ENCODE results near the gene EFNA5.
"Not testable (repeated sequence)": the region's sequence is repeated elsewhere in the genome, so short reads cannot be mapped to it uniquely, and the experiment has no call there.

The EFNA5 gene

DNA sequence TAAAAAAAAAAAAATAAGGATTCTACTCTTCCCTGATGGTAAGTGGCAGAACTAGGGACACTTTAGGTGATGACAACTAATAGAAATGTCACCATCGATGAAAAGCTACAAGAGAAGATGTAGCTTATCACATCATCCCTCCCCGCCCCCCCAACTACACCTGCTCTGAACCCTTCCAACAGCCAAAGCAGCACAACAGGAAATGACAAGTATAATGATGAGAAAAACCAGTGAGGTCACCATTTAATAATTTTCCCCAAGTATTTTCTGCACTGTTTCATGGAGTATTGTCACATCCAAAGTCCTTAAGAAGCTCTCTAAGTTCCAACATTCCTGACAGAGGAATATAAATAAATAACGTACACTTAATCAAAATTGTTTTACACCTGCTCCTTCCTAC is 221.4 kb downstream of the EFNA5 start:
- no peak for DNase-seq

GRCh38 chr5:107447587-107447986 is 223.2 kb downstream of the EFNA5 start:
- no peak for DNase-seq

- DNase-seq, result no peak
These were observed 223.8 kb downstream of the EFNA5 start for GRCh38 chr5:107446972-107447371.

DNA sequence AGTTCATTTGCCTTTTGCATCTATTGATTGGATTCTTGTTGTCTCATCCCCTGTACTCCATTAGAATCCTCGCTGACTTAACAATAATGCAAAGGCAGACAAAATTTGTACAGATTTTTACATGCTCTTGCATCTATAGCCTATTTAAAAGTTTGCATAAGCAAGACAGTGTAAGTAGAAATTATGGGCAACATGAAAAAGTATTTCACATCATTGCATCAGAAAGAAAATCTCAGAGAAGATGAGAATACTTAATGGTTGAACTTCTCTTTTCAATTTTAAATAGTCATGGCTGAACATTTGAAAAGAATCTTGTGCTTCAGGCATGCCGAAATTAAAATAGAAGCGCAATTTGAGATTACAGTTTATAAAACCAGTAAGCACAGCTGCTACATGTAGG is 226.4 kb downstream of the EFNA5 start:
- no peak for DNase-seq

- no peak for DNase-seq
These were observed 226.8 kb downstream of the EFNA5 start for GRCh38 chr5:107443897-107444296.

DNA sequence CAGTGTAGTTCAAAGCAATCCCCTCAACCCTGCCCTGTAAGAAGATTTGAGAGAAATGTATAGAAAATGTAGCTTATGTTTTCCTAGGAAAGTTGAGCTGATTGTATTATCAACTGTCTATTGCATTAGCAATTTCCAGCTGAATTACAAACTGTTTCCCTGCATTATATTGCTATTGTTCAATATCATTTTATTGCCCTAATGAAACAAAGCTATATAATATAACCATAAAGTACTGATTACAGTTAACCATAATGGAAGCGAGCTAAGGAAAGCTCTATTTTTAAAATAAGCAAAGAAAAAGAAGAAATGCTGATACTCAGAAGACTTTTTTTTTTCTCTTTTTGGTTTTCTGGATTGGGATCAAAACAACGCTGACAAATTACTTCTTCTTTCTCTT is 228.3 kb downstream of the EFNA5 start:
- no peak for DNase-seq

DNA sequence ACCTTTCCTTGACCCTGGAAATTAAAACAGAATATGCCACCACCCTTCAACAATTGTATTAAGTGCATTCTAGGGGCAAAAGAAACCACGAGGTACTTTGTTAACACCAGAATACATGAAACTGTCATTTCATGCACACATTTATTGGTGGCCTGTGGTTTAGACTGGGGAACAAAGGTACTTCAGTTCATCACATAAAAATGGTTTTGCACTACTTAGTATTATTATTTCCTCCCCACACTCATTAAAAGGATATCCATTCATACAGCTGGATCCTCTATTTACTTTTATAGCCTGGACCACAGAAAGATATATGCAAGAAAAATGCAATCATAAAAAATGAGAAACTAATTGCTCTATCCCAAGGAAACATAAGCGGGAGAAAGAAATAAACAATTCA is 230.9 kb downstream of the EFNA5 start:
- DNase-seq, result no peak

- DNase-seq, result no peak
These were observed 232.7 kb downstream of the EFNA5 start for GRCh38 chr5:107437986-107438510.

- DNase-seq, result no peak
These were observed 233.6 kb downstream of the EFNA5 start for GRCh38 chr5:107437154-107437553.

DNA sequence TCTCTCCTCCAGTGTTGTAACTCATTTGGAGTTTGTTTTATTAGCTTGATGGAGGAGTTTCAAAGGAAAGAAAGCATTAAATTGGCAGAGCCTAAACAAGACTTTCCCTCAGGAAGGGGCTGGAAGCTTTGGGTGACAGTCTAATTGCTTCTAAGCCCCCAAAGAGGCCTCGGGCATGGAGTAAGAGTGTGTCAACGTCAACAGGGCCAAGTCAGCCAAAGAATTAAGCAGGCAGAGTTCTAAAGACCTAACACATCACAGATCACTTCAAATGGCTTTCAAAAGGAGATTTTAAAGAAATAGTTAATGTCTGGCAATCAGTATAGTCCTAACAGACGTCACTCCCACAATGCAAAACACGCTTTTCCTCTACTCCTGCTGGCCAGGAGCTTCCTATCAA is 234.5 kb downstream of the EFNA5 start:
- no peak for DNase-seq

DNA sequence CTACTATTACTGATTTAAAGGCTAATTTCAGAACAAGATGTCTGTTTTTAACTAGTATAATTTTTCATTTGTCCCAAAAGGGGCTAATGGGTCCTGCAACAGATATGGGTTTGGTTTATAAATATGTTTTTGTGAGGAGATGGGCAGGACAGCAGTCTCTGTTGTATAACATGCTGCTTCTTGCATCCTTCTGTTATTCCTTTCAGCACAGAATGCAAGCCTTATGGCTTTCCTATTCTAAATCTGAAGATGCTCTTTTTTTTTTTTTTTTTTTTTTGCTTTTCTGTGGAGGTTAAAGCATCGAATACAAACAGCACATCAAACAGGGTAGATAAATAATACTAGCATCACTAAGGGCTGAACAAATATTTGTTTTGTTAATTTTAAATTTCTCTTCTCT is 235.7 kb downstream of the EFNA5 start:
- no peak for DNase-seq

- not testable (repeated sequence) for DNase-seq
These were observed 237.1 kb downstream of the EFNA5 start for GRCh38 chr5:107433646-107434045.

DNA sequence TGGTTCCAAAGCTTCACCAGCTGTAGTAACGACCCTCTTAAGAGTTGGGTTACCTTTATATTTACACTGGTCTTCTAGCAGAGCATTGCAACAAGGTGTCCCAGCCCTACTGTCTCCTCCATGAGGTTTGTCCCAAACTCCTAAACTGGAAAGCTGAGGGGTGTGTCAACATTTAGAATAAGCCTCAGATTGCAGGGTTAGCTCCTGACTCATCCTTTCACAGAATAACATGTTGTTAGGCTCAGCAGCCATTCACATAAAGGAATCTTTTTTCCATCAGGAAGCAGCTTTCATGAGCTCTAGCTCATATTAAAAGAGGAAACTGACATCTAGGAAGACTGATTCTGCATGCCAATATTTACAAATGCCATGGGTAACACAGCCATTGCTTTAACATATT is 238.7 kb downstream of the EFNA5 start:
- no peak for DNase-seq

- DNase-seq, result no peak
These were observed 239.2 kb downstream of the EFNA5 start for GRCh38 chr5:107431536-107431935.

GRCh38 chr5:107430071-107430625 is 240.6 kb downstream of the EFNA5 start:
- no peak for DNase-seq

GRCh38 chr5:107428303-107428813 is 242.4 kb downstream of the EFNA5 start:
- no peak for DNase-seq

DNA sequence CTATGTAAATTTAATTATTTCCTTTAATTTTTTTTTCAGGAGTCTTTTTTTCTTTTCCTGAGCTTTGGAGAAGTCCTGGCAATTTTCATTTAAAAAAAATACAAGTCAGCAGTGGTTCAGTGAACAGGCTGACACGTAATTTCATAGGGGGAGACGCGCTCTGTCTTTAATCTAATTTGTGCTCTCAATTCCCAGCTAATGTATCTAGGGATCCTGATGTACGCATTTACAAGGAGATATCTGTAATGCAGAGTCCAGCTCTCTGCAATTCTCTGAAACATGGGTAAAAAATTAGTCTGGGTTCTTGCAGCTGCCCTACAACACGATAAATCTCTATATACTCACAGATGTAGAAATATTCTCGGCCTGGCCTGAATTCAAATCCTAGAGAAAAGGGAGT is 243.9 kb downstream of the EFNA5 start:
- no peak for DNase-seq

GRCh38 chr5:107426209-107426608 is 244.5 kb downstream of the EFNA5 start:
- DNase-seq, result no peak

DNA sequence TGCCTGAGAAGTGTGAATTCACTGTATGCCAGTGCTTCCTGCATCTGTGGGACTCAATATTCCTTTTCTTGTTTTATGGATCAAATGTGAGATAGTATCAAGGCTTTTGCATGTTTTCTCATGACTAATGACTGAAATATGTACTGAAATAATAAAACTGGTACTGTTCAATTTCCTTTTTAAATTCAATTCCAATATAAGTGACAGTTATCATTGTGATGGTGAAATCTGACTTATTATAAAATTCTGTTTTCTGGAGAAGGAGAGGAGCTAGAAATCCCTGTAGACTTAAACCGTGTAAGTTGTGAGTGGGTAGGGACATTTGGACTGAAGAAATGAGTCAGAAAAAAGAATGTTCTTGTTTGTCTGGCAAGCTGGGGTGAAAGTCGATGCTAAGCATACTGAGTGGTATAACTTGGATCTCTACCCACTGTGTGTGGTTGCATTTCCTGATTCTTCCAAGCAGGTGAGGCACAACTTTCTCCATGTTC is 245.2 kb downstream of the EFNA5 start:
- no peak for DNase-seq

DNA sequence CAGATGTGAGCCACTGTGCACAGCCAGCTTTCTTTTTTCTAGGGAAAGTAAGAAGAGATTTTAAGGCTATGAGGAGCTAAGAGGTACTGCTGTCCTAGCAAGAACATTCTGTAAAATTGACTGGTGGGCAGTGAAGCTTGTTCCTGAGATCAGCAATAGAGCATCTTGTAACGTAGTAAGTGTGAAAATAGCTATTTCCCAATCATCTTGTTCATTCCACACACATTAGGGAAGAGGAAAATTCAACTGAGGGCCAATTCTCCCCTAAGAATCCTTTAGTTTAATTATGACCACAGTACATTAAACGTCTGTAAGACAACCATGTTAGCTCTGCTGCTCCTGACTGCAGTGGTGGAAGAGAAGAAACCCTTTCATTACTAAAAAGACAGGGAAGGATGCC is 246.2 kb downstream of the EFNA5 start:
- DNase-seq, result no peak

DNA sequence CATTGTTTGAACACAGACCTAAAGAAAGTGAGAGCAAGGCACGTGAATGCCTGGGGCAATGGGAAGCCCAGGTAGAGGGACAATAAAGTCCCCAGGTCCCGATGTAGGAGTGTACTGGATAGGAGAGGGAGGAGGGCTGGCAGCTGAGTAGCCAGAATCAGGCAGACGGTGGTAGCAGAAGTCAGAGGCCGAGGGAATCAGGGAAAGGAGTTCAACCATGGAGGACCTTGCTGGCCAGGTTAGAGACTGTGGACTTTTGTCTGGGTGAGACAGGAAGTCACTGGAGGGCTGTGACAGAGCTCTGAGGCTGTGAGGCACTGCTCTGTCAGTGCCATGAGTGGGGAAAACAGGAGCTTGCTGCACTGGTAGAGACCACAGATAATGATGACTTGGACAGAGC is 248.2 kb downstream of the EFNA5 start:
- peak; percentile 57 for DNase-seq

DNA sequence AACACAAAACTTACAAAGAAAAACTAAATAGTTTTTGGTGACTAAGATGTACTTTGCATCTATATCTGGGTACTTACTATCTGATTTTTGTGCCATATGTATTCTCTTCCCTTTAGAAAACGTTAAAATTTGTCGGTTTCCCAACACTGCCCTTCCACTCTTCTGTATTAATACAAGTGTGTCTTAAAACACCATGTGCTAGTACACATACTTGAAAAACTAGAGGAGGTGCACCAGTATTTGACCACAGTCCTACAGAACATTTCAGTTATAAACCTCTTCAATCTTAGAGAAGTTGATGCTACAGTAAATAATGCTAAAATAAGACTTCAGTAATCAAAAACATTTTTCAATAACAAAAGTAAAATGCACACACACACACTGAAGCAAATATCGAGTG is 251.2 kb downstream of the EFNA5 start:
- DNase-seq, result no peak

- no peak for DNase-seq
These were observed 251.8 kb downstream of the EFNA5 start for GRCh38 chr5:107418902-107419301.

DNA sequence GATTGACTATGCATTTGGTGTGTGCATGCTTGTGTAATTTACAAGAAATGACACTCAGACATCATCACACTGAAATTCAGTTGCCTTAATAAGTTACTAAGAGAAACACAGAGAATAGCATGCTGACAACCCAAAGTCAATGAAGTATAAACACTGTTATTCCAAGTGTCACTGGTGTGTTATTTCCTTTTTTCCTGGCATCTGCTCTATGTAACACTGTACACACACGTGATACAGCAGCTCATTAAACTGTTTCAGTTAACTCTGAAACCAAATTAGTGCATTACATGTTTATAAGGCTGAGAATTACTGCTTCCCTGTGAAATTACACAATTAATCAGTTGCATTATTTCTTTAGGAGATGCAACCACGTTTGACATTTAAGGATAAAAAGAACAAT is 252.7 kb downstream of the EFNA5 start:
- no peak for DNase-seq

GRCh38 chr5:107415762-107416161 is 255.0 kb downstream of the EFNA5 start:
- no peak for DNase-seq

Data from NCI-H146 (cell line).